Fibroblast of lung (primary cell): ENCODE measurements around the gene TMEM126A.

Experiments
- EZH2 ChIP-seq: IDR thresholded peaks from 2 replicates; pipeline ENCODE4 v1.5.1; 2012; ENCODE audit warnings: low read length, control low read depth, mild to moderate bottlenecking; ENCODE audit errors: missing control alignments
- TF ChIP-seq, protein P1 (sequence below), 2 donors: IDR thresholded peaks in 1 of 2; conservative IDR thresholded peaks in 1 of 2; 1 replicate in 1 of 2; 2 replicates in 1 of 2; pipeline ENCODE4 v1.5.1; 2011 to 2012; ENCODE audit warnings: low read length in 2 of 2, control low read depth in 1 of 2, inconsistent platforms in 1 of 2, low read depth in 1 of 2, mild to moderate bottlenecking in 1 of 2

DNA sequence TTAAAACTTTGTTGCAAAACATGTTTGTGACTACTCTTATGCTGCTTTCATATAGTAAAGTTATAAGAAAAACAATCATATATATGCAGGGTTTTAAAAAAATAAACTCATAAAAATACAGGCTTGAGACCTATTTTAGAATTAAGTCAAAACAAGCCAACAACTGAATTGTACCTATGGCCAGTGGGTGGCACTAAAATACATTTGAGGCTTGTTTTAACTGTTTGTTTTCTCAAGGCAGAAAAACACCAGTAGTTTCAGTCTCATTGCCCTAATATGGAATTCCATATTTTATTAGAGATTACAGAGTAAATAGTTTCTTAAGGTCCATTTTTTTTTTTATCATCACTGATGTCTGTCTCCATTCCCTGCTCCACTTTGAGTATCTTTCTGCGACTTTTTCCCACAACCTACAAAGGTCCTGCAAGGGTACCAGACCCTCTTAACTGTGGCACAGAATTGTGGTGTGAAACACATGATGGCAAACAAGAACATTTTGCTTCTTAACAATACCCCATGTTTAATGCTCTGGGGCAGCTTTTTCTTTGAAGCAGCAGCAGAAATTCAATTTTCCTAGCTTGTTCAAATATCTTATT, 46.7 kb downstream of the TMEM126A start:
- TF ChIP-seq, protein P1, sequence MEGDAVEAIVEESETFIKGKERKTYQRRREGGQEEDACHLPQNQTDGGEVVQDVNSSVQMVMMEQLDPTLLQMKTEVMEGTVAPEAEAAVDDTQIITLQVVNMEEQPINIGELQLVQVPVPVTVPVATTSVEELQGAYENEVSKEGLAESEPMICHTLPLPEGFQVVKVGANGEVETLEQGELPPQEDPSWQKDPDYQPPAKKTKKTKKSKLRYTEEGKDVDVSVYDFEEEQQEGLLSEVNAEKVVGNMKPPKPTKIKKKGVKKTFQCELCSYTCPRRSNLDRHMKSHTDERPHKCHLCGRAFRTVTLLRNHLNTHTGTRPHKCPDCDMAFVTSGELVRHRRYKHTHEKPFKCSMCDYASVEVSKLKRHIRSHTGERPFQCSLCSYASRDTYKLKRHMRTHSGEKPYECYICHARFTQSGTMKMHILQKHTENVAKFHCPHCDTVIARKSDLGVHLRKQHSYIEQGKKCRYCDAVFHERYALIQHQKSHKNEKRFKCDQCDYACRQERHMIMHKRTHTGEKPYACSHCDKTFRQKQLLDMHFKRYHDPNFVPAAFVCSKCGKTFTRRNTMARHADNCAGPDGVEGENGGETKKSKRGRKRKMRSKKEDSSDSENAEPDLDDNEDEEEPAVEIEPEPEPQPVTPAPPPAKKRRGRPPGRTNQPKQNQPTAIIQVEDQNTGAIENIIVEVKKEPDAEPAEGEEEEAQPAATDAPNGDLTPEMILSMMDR (conservative IDR thresholded peaks at IDR 0.05 in 1 of 2, IDR thresholded peaks at IDR 0.05 in 1 of 2; ENCODE audit: low read depth in 1 of 2, low read length in 2 of 2): peak in 1 of 2 donors; percentile 59
- TF ChIP-seq EZH2: no peak
